ENCODE measurements around the gene UBXN11. TPM values are rescaled to one million over a fixed set of nuclear protein-coding genes. Genes with fewer than 3 reads are reported as not detected.
A peak's percentile ranks its signal among the peaks of the same experiment; 100 is the strongest.

The UBXN11 gene
- total RNA-seq, 4 donors from 2014 or later, result 4.9 to 17.9 (median 12.0) TPM

DNA sequence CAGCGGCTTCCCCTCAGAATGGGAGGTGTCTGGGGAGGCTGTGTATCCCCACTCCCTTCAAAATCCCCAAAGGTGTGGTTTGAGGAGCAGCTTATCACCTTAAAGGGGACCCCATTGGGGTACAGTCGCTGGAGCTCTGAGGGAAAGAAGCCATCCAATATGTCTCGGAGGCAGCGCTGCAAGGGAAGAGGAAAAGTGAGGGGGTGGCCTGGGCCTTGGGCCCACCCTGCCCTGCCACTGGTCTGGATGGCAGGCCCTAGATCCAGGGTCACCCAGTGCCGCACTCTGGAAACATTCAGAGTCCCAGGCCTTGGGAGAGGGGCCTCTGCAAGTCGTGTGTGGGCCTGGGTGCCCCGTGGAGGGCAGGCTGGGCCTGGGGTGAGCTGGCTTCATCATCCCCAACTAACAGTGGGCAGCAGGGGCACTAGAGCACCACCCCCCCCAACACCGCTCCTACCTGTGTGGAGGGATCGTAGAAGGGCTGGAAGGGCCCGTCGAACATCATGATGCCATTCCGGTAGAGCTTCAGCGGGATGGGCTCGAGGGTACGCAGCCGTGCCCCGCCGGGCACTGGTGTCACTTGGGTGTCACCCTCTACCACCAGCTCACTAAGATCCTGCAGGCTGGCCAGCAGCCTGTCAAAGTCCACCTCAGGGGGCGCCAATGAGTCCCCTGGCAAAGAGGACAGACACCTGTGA lies 20.9 kb downstream of the UBXN11 start:
- Histone ChIP-seq H3K9me3 (no peaks in the 10 kb centered on the region), H3K4me3 (no peak overlapping the region), H3K27ac (peak overlapping the region; percentile 65 to 98 (median 86)), H3K27me3 (no peaks in the 10 kb centered on the region), H3K36me3 (no peaks in the 10 kb centered on the region), H3K4me1 (peaks cover 13 to 72% (median 47%) of the 10 kb centered on the region in 4 donors)
- peak; percentile 52 for DNase-seq
- WGBS, 2 donors (ENCODE audit: low coverage in 1 of 2), result 76 to 93% methylated on average over 3 to 15 of the region's 19 CpGs
- intact Hi-C loops (cut with DNase I; ENCODE audit: low total_unique reads) (no loop called here), in situ Hi-C loops (cut with MboI; ENCODE audit: low pct_ligation_motif_present in 1 of 4, low pct_unique_long_range_greater_than_20kb in 1 of 4, low sequenced_read_pairs in 3 of 4) (no loop called here)
- TF ChIP-seq EP300 (IDR thresholded peaks at IDR 0.05; ENCODE audit: low read depth) (no peak), POLR2AphosphoS5 (IDR thresholded peaks at IDR 0.05) (no peak), POLR2A (IDR thresholded peaks at IDR 0.05) (no peak), CTCF (IDR thresholded peaks at IDR 0.05) (peak in 3 of 5 experiments; percentile 18 to 34 (median 31))

DNA sequence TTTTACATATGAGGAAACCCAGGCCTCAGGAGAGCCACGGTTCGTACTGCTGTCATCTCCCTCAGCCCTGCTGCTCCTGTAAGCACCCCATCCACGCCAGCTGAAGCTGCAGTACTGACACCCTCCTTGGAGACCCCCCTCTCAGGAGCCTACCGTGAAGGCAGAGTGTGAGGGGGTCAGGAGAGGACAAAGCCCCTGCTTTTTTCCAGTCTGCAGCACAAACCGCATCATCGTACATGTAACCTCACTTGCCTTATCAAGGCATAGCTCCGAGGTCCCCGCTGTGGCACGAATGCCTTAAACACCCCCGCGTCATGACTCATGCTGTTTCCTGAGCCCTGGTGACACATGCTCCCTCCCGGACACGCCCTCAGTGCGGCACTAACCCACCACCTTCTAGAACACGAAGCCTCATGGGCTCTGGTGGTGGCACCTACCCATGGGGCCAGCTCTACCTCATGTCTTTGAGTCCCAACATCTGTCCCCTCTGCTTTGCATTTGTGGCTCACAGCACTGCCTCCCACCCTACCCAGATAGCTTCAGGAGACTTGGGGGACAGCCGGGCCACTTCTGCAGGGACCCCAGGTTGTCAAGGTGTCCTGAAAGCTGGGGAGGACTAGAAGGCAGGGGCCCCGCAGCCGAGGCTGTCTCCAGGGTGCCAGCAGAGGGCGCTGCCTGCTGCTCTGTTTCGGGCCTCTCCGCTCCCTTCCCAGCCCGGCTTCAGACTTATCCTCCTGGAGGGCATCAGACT lies 21.7 kb downstream of the UBXN11 start:
- no peak overlapping the region for H3K4me3 ChIP-seq
- H3K27me3 ChIP-seq, result no peaks in the 10 kb centered on the region
- intact Hi-C loops (cut with DNase I; ENCODE audit: low total_unique reads), result no loop called here
- WGBS, 2 donors (ENCODE audit: low coverage in 1 of 2), result 36 to 60% methylated on average over 5 to 22 of the region's 22 CpGs
- in situ Hi-C loops (cut with MboI; ENCODE audit: low pct_ligation_motif_present in 1 of 4, low pct_unique_long_range_greater_than_20kb in 1 of 4, low sequenced_read_pairs in 3 of 4), result no loop called here
- peaks cover 13 to 73% (median 45%) of the 10 kb centered on the region in 4 donors for H3K4me1 ChIP-seq
- peak; percentile 82 for DNase-seq
- peak in 1 of 3 donors; percentile 29 for TF ChIP-seq POLR2AphosphoS5 (IDR thresholded peaks at IDR 0.05)
- no peak for TF ChIP-seq EP300 (IDR thresholded peaks at IDR 0.05; ENCODE audit: low read depth)
- TF ChIP-seq CTCF (IDR thresholded peaks at IDR 0.05), result peak; percentile 72 to 85 (median 84)
- TF ChIP-seq POLR2A (IDR thresholded peaks at IDR 0.05), result peak; percentile 26
- no peaks in the 10 kb centered on the region for H3K36me3 ChIP-seq
- H3K27ac ChIP-seq, result peak overlapping the region; percentile 65 to 98 (median 86)
- H3K9me3 ChIP-seq, result no peaks in the 10 kb centered on the region

- no peaks in the 10 kb centered on the region for H3K9me3 ChIP-seq
- intact Hi-C loops (cut with DNase I; ENCODE audit: low total_unique reads) (no loop called here), in situ Hi-C loops (cut with MboI; ENCODE audit: low pct_ligation_motif_present in 1 of 4, low pct_unique_long_range_greater_than_20kb in 1 of 4, low sequenced_read_pairs in 3 of 4) (no loop called here)
- no peaks in the 10 kb centered on the region for H3K27me3 ChIP-seq
- no peak for TF ChIP-seq CTCF (IDR thresholded peaks at IDR 0.05)
- TF ChIP-seq EP300 (IDR thresholded peaks at IDR 0.05; ENCODE audit: low read depth), result no peak
- no peak for TF ChIP-seq POLR2AphosphoS5 (IDR thresholded peaks at IDR 0.05)
- TF ChIP-seq POLR2A (IDR thresholded peaks at IDR 0.05), result no peak
- no peak overlapping the region for H3K4me3 ChIP-seq
- peaks cover 17 to 73% (median 46%) of the 10 kb centered on the region in 4 donors for H3K4me1 ChIP-seq
- no peaks in the 10 kb centered on the region for H3K36me3 ChIP-seq
- H3K27ac ChIP-seq, result peak overlapping the region; percentile 65 to 98 (median 86)
- 85% methylated on average over 11 of the region's 12 CpGs; no CpG with 5 or more reads in 1 of the 2 donors for WGBS, 2 donors (ENCODE audit: low coverage in 1 of 2)
- no peak for DNase-seq
Measured at GRCh38 chr1:26283871-26284596, 22.4 kb downstream of the UBXN11 start.
